Islet of Langerhans (tissue), 1 donor: ENCODE results near the gene VSTM4.

Experiments
- FAIRE-seq: peaks from one replicate; lab custom pipeline; 2011; peaks lifted over from hg19 to GRCh38; lab: Jason Lieb, UNC

The VSTM4 gene

GRCh38 chr10:49091450-49092210 is 23.7 kb downstream of the VSTM4 start:
- FAIRE-seq = no peak

GRCh38 chr10:49090696-49091380 is 24.5 kb downstream of the VSTM4 start:
- no peak for FAIRE-seq

- no peak for FAIRE-seq
Measured at GRCh38 chr10:49090189-49090575, 25.1 kb downstream of the VSTM4 start.

GRCh38 chr10:49089557-49090188 is 25.6 kb downstream of the VSTM4 start:
- no peak for FAIRE-seq

GRCh38 chr10:49089152-49089551 is 26.2 kb downstream of the VSTM4 start:
- FAIRE-seq = no peak

GRCh38 chr10:49086889-49087288 is 28.4 kb downstream of the VSTM4 start:
- FAIRE-seq = no peak

- FAIRE-seq = no peak
Measured at GRCh38 chr10:49083261-49083660, 32.1 kb downstream of the VSTM4 start.

- no peak for FAIRE-seq
Measured at GRCh38 chr10:49082766-49083165, 32.6 kb downstream of the VSTM4 start.

- FAIRE-seq = no peak
Measured at GRCh38 chr10:49081547-49082275, 33.6 kb downstream of the VSTM4 start.

GRCh38 chr10:49080965-49081364 is 34.4 kb downstream of the VSTM4 start:
- no peak for FAIRE-seq

GRCh38 chr10:49080071-49080470 is 35.3 kb downstream of the VSTM4 start:
- FAIRE-seq = no peak

GRCh38 chr10:49079499-49079898 is 35.8 kb downstream of the VSTM4 start:
- no peak for FAIRE-seq

- no peak for FAIRE-seq
Measured at GRCh38 chr10:49079072-49079471, 36.2 kb downstream of the VSTM4 start.

GRCh38 chr10:49078433-49078832 is 36.9 kb downstream of the VSTM4 start:
- no peak for FAIRE-seq

GRCh38 chr10:49076741-49077521 is 38.4 kb downstream of the VSTM4 start:
- no peak for FAIRE-seq

GRCh38 chr10:49076319-49076718 is 39.0 kb downstream of the VSTM4 start:
- no peak for FAIRE-seq

- no peak for FAIRE-seq
Measured at GRCh38 chr10:49075743-49076142, 39.6 kb downstream of the VSTM4 start.

- FAIRE-seq = no peak
Measured at GRCh38 chr10:49074836-49075682, 40.3 kb downstream of the VSTM4 start.

GRCh38 chr10:49072166-49072885 is 43.0 kb downstream of the VSTM4 start:
- no peak for FAIRE-seq

GRCh38 chr10:49071160-49071761 is 44.1 kb downstream of the VSTM4 start:
- FAIRE-seq = no peak
